GM21786 (cell line): ENCODE data around the gene GIT1.

Source experiments
- ATAC-seq: cut with Tn5 transposase; IDR thresholded peaks from one replicate; pipeline ENCODE4 v1.9.1; 2021; ENCODE audit not compliant: unreplicated experiment

GIT1 gene

GRCh38 chr17:29533976-29534375 lies 55.5 kb downstream of the GIT1 start:
- ATAC-seq = no peak

DNA sequence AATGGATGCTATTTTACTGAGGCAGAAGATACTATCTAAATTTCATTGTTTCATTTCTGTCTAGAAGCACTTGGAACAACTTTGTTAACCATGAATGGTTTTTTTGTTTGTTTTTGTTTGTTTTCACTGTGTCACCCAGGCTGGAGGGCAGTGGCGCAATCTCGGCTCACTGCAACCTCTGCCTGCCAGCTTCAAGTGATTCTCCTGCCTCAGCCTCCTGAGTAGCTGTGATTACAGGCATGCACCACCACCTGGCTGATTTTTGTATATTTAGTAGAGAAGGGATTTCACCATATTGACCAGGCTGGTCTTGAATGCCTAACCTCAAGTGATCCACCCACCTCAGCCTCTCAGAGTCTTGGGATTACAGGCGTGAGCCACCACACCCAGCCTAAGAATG lies 63.1 kb downstream of the GIT1 start:
- ATAC-seq = no peak

DNA sequence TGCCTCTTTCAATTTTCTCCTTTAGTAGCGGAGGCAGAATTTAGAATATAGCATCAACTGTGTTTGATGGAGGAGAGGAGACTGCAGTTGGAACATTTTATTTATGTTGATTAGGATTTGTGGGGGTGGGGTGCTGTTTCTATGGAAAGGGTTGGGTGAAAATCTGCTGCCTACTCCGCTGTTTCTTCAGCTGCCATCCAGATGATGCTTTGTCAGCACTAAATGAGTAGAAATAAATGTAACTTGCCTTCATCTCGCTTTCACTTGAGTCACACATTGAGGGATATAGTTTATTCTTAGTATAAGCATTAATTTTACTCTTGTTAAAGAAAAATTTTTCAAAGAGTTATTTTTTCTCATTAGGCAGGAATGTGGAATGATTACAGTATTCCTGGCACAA lies 64.8 kb downstream of the GIT1 start:
- no peak for ATAC-seq
